Hematopoietic multipotent progenitor cell treated with erythropoietin and hydrocortisone succinate and interleukin-3 and kit ligand, for 17 days (in vitro differentiated cells): ENCODE data around the gene RPP25L.

ENCODE experiments used
- DNase-seq: peaks from one replicate; pipeline ENCODE4 v3.0.0-alpha.2; 2015; ENCODE audit warnings: low spot score

Gene RPP25L

GRCh38 chr9:34611251-34611810, 566 bp downstream of the RPP25L start:
- no peak for DNase-seq

- no peak for DNase-seq
These were observed 1.3 kb downstream of the RPP25L start for GRCh38 chr9:34610434-34611206.

GRCh38 chr9:34607331-34607730, 4.6 kb downstream of the RPP25L start:
- DNase-seq: no peak

- DNase-seq: no peak
These were observed 5.0 kb downstream of the RPP25L start for GRCh38 chr9:34606905-34607304.

GRCh38 chr9:34606190-34606589, 5.7 kb downstream of the RPP25L start:
- DNase-seq: no peak

- peak; percentile 85 for DNase-seq
These were observed 8.2 kb downstream of the RPP25L start for GRCh38 chr9:34603610-34604231.

GRCh38 chr9:34601937-34602573, 9.8 kb downstream of the RPP25L start:
- DNase-seq: no peak

- no peak for DNase-seq
These were observed 11.0 kb downstream of the RPP25L start for GRCh38 chr9:34600908-34601307.

- DNase-seq: no peak
These were observed 12.4 kb downstream of the RPP25L start for GRCh38 chr9:34599546-34599945.

- no peak for DNase-seq
These were observed 17.7 kb downstream of the RPP25L start for GRCh38 chr9:34594177-34594576.

- no peak for DNase-seq
These were observed 18.8 kb downstream of the RPP25L start for GRCh38 chr9:34592895-34593601.

GRCh38 chr9:34591917-34592866, 19.7 kb downstream of the RPP25L start:
- no peak for DNase-seq

GRCh38 chr9:34591248-34591916, 20.5 kb downstream of the RPP25L start:
- peak; percentile 61 for DNase-seq

- DNase-seq: no peak
These were observed 21.3 kb downstream of the RPP25L start for GRCh38 chr9:34590381-34591247.

GRCh38 chr9:34589636-34590380, 22.1 kb downstream of the RPP25L start, which contains the start of gene CNTFR:
CNTFR (minus strand) TSS chr9:34589724; CDS start chr9:34568981, 20,743 bp downstream.
- DNase-seq: no peak

GRCh38 chr9:34588671-34589635, 22.9 kb downstream of the RPP25L start:
- no peak for DNase-seq

GRCh38 chr9:34587271-34587670, 24.6 kb downstream of the RPP25L start:
- DNase-seq: no peak
